Keratinocyte (primary cell): ENCODE data around the gene MYADML2. TPM values are rescaled to one million over a fixed set of nuclear protein-coding genes. Genes with fewer than 3 reads are reported as not detected.
"Not testable (repeated sequence)": the region's sequence is repeated elsewhere in the genome, so short reads cannot be mapped to it uniquely, and the experiment has no call there.

ENCODE experiments used
- DNase-seq: peaks from one replicate; pipeline ENCODE4 v3.0.0-alpha.2; 2011; ENCODE audit warnings: low read depth, missing footprints, low spot score
- FAIRE-seq: peaks from 2 replicates; lab custom pipeline; 2011; peaks lifted over from hg19 to GRCh38; lab: Jason Lieb, UNC
- H2AFZ ChIP-seq: 2 replicates; pipeline ENCODE4 v1.6.0; 2012; ENCODE audit warnings: low read length, control low read depth, inconsistent platforms; ENCODE audit not compliant: control insufficient read depth
- H3K27ac ChIP-seq: 2 replicates; pipeline ENCODE4 v1.5.1; 2011; ENCODE audit warnings: low read length; ENCODE audit not compliant: control insufficient read depth, insufficient read depth
- H3K27me3 ChIP-seq: 3 replicates; pipeline ENCODE4 v1.6.0; 2011; ENCODE audit warnings: low read length; ENCODE audit not compliant: control insufficient read depth, insufficient read depth; ENCODE audit errors: extremely low read depth
- H3K36me3 ChIP-seq, 2 experiments: 2 replicates in 1 of 2; 3 replicates in 1 of 2; pipeline ENCODE4 v1.5.1; 2011; ENCODE audit warnings: low read length in 2 of 2, mild to moderate bottlenecking in 1 of 2; ENCODE audit not compliant: control insufficient read depth in 2 of 2, insufficient read depth in 2 of 2; ENCODE audit errors: extremely low read depth in 1 of 2
- H3K4me1 ChIP-seq: 3 replicates; pipeline ENCODE4 v1.5.1; 2011; ENCODE audit warnings: low read length; ENCODE audit not compliant: control insufficient read depth, insufficient read depth; ENCODE audit errors: extremely low read depth
- H3K4me2 ChIP-seq: 3 replicates; pipeline ENCODE4 v1.6.0; 2011; ENCODE audit warnings: low read depth, low read length; ENCODE audit not compliant: control insufficient read depth, insufficient read depth; ENCODE audit errors: extremely low read depth
- H3K4me3 ChIP-seq, 3 experiments: fragments of 200-600 bp in 1 of 3; sonication (generic) in 1 of 3; 2 replicates in 2 of 3; 3 replicates in 1 of 3; pipeline ENCODE4 v1.5.1; 2011 to 2016; ENCODE audit warnings: low read length in 3 of 3, mild to moderate bottlenecking in 3 of 3, control low read depth in 2 of 3, inconsistent platforms in 1 of 3, low read depth in 1 of 3, mixed read lengths in 1 of 3, mixed run types in 1 of 3, moderate library complexity in 1 of 3; ENCODE audit not compliant: control insufficient read depth in 2 of 3, insufficient read depth in 2 of 3; ENCODE audit errors: extremely low read depth in 1 of 3
- H3K79me2 ChIP-seq: 2 replicates; pipeline ENCODE4 v1.6.0; 2012; ENCODE audit warnings: low read length; ENCODE audit not compliant: control insufficient read depth, insufficient read depth
- H3K9ac ChIP-seq: 3 replicates; pipeline ENCODE4 v1.6.0; 2011; ENCODE audit warnings: low read length; ENCODE audit not compliant: control insufficient read depth, insufficient read depth; ENCODE audit errors: extremely low read depth
- H3K9me1 ChIP-seq: 3 replicates; pipeline ENCODE4 v1.6.0; 2011; ENCODE audit warnings: low read length; ENCODE audit not compliant: control insufficient read depth, insufficient read depth; ENCODE audit errors: extremely low read depth
- H3K9me3 ChIP-seq: 2 replicates; pipeline ENCODE4 v1.5.1; 2012; ENCODE audit warnings: low read depth, low read length; ENCODE audit not compliant: control insufficient read depth
- H4K20me1 ChIP-seq: 3 replicates; pipeline ENCODE4 v1.6.0; 2011; ENCODE audit warnings: low read length; ENCODE audit not compliant: control insufficient read depth, insufficient read depth; ENCODE audit errors: extremely low read depth
- EZH2 ChIP-seq: IDR thresholded peaks from one replicate; pipeline ENCODE4 v1.6.1; 2012; ENCODE audit warnings: inconsistent platforms, mild to moderate bottlenecking, low read length, moderate library complexity
- dilution Hi-C: fragments of 300-500 bp; cut with MboI; formaldehyde crosslinking; loops from one replicate; pipeline ENCODE4 v1.7.0; 2020; ENCODE audit warnings: low sequenced_read_pairs; ENCODE audit not compliant: extremely low pct_ligation_motif_present
- polyA plus RNA-seq, 5 experiments: library from polyadenylated mRNA; depleted of rRNA in 3 of 5; stranded (reverse) in 3 of 5; stranded (forward) in 1 of 5; unstranded in 1 of 5; fragments of >200 nt; gene quantifications; 1 replicate in 1 of 5; 2 replicates in 3 of 5; 3 replicates in 1 of 5; pipeline versions ENCODE4 v1.2.1 to v1.2.3, GENCODE V29; 2011 to 2012; ENCODE audit warnings: missing spikeins in 2 of 5, low read depth in 1 of 5, low replicate concordance in 1 of 5
- TF ChIP-seq, protein P1 (sequence below), 3 experiments: IDR thresholded peaks in 1 of 3; conservative IDR thresholded peaks in 1 of 3; optimal IDR thresholded peaks in 1 of 3; 2 replicates in 2 of 3; 3 replicates in 1 of 3; pipeline versions ENCODE3 to v1.5.1; 2011; ENCODE audit warnings: low read length in 3 of 3, mild to moderate bottlenecking in 3 of 3, moderate library complexity in 2 of 3, control low read depth in 1 of 3, inconsistent platforms in 1 of 3; ENCODE audit not compliant: insufficient read depth in 2 of 3; ENCODE audit errors: extremely low read depth in 1 of 3

Gene MYADML2
- polyA plus RNA-seq, 1 donor (not counting 4 experiments of a cell fraction or from before 2014, with no cell fraction given) = not detected

GRCh38 chr17:81983011-81983638 is 36.1 kb upstream of the MYADML2 start:
- Histone ChIP-seq H3K27ac (no peak overlapping the region), H3K36me3 (peaks cover 6 to 12% of the 10 kb centered on the region in 2 experiments), H3K79me2 (no peaks in the 10 kb centered on the region), H3K9ac (no peak overlapping the region), H4K20me1 (no peaks in the 10 kb centered on the region), H3K27me3 (no peaks in the 10 kb centered on the region), H3K9me3 (no peaks in the 10 kb centered on the region), H3K4me1 (peaks cover 10% of the 10 kb centered on the region), H3K4me2 (no peak overlapping the region), H2AFZ (no peak overlapping the region), H3K4me3 (no peak overlapping the region), H3K9me1 (no peaks in the 10 kb centered on the region)
- no peak for TF ChIP-seq EZH2
- TF ChIP-seq, protein P1, sequence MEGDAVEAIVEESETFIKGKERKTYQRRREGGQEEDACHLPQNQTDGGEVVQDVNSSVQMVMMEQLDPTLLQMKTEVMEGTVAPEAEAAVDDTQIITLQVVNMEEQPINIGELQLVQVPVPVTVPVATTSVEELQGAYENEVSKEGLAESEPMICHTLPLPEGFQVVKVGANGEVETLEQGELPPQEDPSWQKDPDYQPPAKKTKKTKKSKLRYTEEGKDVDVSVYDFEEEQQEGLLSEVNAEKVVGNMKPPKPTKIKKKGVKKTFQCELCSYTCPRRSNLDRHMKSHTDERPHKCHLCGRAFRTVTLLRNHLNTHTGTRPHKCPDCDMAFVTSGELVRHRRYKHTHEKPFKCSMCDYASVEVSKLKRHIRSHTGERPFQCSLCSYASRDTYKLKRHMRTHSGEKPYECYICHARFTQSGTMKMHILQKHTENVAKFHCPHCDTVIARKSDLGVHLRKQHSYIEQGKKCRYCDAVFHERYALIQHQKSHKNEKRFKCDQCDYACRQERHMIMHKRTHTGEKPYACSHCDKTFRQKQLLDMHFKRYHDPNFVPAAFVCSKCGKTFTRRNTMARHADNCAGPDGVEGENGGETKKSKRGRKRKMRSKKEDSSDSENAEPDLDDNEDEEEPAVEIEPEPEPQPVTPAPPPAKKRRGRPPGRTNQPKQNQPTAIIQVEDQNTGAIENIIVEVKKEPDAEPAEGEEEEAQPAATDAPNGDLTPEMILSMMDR (optimal IDR thresholded peaks at IDR 0.05 in 1 of 3, IDR thresholded peaks at IDR 0.05 in 1 of 3, conservative IDR thresholded peaks at IDR 0.05 in 1 of 3; ENCODE audit: extremely low read depth in 1 of 3, insufficient read depth in 2 of 3, low read length in 3 of 3) = no peak
- FAIRE-seq (no peak), DNase-seq (no peak)
- dilution Hi-C loops = no loop called here

DNA sequence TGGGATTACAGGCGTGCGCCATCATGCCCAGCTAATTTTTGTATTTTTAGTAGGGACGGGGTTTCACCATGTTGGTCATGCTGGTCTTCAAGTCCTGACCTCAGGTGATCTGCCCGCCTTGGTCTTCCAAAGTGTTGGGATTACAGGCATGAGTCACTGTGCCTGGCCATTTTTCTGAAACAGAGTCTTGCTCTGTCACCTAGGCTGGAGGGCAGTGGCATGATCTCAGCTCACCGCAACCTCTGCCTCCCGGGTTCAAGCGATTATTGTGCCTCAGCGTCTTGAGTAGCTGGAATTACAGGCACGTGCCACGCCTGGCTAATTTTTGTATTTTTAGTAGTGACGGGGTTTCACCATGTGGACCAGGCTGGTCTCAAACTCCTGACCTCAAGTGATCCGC is 34.5 kb upstream of the MYADML2 start:
- H3K4me3 ChIP-seq, H3K4me2 ChIP-seq, H3K9ac ChIP-seq, H3K27ac ChIP-seq, H3K27me3 ChIP-seq, H3K79me2 ChIP-seq, dilution Hi-C loops, H3K9me3 ChIP-seq, H3K9me1 ChIP-seq, FAIRE-seq, H4K20me1 ChIP-seq, DNase-seq, H2AFZ ChIP-seq: not testable (repeated sequence)
- Histone ChIP-seq H3K4me1 (peaks cover 14% of the 10 kb centered on the region), H3K36me3 (peaks cover 0 to 12% of the 10 kb centered on the region in 2 experiments)
